HepG2 (cell line): ENCODE data around the gene RHBDD1. TPM values are rescaled to one million over a fixed set of nuclear protein-coding genes. Genes with fewer than 3 reads are reported as not detected.

ENCODE experiments used
- AHDC1 ChIP-seq: sonication (generic); formaldehyde crosslinking; IDR thresholded peaks from 2 replicates; pipeline ENCODE4 v1.5.1; 2020; ENCODE audit warnings: mild to moderate bottlenecking, missing genetic modification reagents, borderline replicate concordance
- GZF1 ChIP-seq: sonication (generic); formaldehyde crosslinking; IDR thresholded peaks from 2 replicates; pipeline ENCODE4 v1.5.1; 2020; ENCODE audit warnings: mild to moderate bottlenecking, missing genetic modification reagents
- HNRNPUL1 ChIP-seq: fragments of 200-400 bp; formaldehyde crosslinking; IDR thresholded peaks from 2 replicates; pipeline ENCODE4 v1.6.1; 2017; ENCODE audit warnings: low read depth, mild to moderate bottlenecking, low read length, moderate library complexity
- MAFK ChIP-seq, 2 experiments: IDR thresholded peaks in 1 of 2; conservative IDR thresholded peaks in 1 of 2; 2 replicates each; pipeline ENCODE4 v1.6.1; 2011; ENCODE audit warnings: improper control_type of control experiment in 2 of 2, low read length in 2 of 2
- MEIS2 ChIP-seq: sonication (generic); formaldehyde crosslinking; IDR thresholded peaks from 2 replicates; pipeline ENCODE4 v1.9.0; 2021; ENCODE audit warnings: mild to moderate bottlenecking, missing genetic modification reagents
- MYNN ChIP-seq: sonication (generic); formaldehyde crosslinking; IDR thresholded peaks from 2 replicates; pipeline ENCODE4 v1.4.0; 2020; ENCODE audit warnings: mild to moderate bottlenecking, low read depth, missing genetic modification reagents
- NFE2L2 ChIP-seq: fragments of 150-350 bp; IDR thresholded peaks from 2 replicates; pipeline ENCODE4 v1.6.1; 2014; ENCODE audit warnings: low read length
- RFXAP ChIP-seq: sonication (generic); formaldehyde crosslinking; IDR thresholded peaks from 2 replicates; pipeline ENCODE4 v1.4.0; 2020; ENCODE audit warnings: missing genetic modification reagents, borderline replicate concordance
- SMARCC2 ChIP-seq: fragments of 450-650 bp; IDR thresholded peaks from 2 replicates; pipeline ENCODE4 v1.6.1; 2017; ENCODE audit warnings: antibody characterized with exemption, mild to moderate bottlenecking
- ZFP1 ChIP-seq: IDR thresholded peaks from 2 replicates; pipeline ENCODE4 v1.6.1; 2016
- ZNF768 ChIP-seq: sonication (generic); formaldehyde crosslinking; IDR thresholded peaks from 2 replicates; pipeline ENCODE4 v1.4.0; 2020; ENCODE audit warnings: missing genetic modification reagents
- ZUFSP ChIP-seq: sonication (generic); formaldehyde crosslinking; IDR thresholded peaks from 2 replicates; pipeline ENCODE4 v1.9.0; 2021; ENCODE audit warnings: missing genetic modification reagents, mild to moderate bottlenecking, borderline replicate concordance
- polyA plus RNA-seq, 8 experiments: library from polyadenylated mRNA; depleted of rRNA in 3 of 8; stranded (reverse) in 7 of 8; unstranded in 1 of 8; fragments of >200 nt; fragmentation: Illumina TruSeq in 4 of 8; extraction: Trizol in 4 of 8; gene quantifications; 2 replicates each; pipeline versions ENCODE4 v1.2.1 to v1.2.3, GENCODE V29; 2011 to 2016; ENCODE audit warnings: low read depth in 4 of 8, missing spikeins in 1 of 8, mixed read lengths in 1 of 8; ENCODE audit not compliant: insufficient read depth in 1 of 8
- total RNA-seq, 5 experiments: library from RNA; depleted of rRNA; stranded (reverse); fragments of >200 nt; fragmentation: Illumina TruSeq; extraction: Trizol; gene quantifications; 2 replicates each; pipeline ENCODE4 v1.2.3, GENCODE V29; 2016; ENCODE audit warnings: low read depth in 1 of 5
- TF ChIP-seq, protein P1 (sequence below): sonication (generic); formaldehyde crosslinking; IDR thresholded peaks from 2 replicates; pipeline ENCODE4 v1.5.0; 2020; ENCODE audit warnings: missing genetic modification reagents
- TF ChIP-seq, protein P2 (sequence below): sonication (generic); formaldehyde crosslinking; IDR thresholded peaks from 2 replicates; pipeline ENCODE4 v1.4.0; 2020; ENCODE audit warnings: missing genetic modification reagents, mild to moderate bottlenecking, borderline replicate concordance

RHBDD1 gene
- total and polyA plus RNA-seq, 2 of the 13 experiments (the other 11 are each of a cell fraction or from before 2014, with no cell fraction given), result 8.2 to 9.5 TPM

- peak; percentile 99 for TF ChIP-seq AHDC1
- TF ChIP-seq NFE2L2, result no peak; the same call in 1 of the 2 replicates
- no peak; a peak in 1 of 4 replicates for TF ChIP-seq MAFK (conservative IDR thresholded peaks at IDR 0.05 in 1 of 2, IDR thresholded peaks at IDR 0.05 in 1 of 2; ENCODE audit: low read length in 2 of 2)
- TF ChIP-seq GZF1, result 0 out of 2 replicates have a peak, but pooled peaks have one; percentile 43
- TF ChIP-seq, protein P1, sequence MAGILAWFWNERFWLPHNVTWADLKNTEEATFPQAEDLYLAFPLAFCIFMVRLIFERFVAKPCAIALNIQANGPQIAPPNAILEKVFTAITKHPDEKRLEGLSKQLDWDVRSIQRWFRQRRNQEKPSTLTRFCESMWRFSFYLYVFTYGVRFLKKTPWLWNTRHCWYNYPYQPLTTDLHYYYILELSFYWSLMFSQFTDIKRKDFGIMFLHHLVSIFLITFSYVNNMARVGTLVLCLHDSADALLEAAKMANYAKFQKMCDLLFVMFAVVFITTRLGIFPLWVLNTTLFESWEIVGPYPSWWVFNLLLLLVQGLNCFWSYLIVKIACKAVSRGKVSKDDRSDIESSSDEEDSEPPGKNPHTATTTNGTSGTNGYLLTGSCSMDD, result no peak
- TF ChIP-seq ZNF768 (CRISPR knock-in tag), result no peak
- TF ChIP-seq, protein P2, sequence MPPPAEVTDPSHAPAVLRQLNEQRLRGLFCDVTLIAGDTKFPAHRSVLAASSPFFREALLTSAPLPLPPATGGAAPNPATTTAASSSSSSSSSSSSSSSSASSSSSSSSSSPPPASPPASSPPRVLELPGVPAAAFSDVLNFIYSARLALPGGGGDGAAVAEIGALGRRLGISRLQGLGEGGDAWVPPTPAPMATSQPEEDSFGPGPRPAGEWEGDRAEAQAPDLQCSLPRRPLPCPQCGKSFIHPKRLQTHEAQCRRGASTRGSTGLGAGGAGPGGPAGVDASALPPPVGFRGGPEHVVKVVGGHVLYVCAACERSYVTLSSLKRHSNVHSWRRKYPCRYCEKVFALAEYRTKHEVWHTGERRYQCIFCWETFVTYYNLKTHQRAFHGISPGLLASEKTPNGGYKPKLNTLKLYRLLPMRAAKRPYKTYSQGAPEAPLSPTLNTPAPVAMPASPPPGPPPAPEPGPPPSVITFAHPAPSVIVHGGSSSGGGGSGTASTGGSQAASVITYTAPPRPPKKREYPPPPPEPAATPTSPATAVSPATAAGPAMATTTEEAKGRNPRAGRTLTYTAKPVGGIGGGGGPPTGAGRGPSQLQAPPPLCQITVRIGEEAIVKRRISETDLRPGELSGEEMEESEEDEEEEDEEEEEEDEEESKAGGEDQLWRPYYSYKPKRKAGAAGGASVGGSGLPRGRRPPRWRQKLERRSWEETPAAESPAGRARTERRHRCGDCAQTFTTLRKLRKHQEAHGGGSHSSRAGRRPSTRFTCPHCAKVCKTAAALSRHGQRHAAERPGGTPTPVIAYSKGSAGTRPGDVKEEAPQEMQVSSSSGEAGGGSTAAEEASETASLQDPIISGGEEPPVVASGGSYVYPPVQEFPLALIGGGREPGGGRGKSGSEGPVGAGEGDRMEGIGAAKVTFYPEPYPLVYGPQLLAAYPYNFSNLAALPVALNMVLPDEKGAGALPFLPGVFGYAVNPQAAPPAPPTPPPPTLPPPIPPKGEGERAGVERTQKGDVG, result no peak; the same call in 1 of the 2 replicates
- TF ChIP-seq MEIS2 (CRISPR knock-in tag), result 0 out of 2 replicates have a peak, but pooled peaks have one; percentile 1
- TF ChIP-seq HNRNPUL1, result no peak
- peak; percentile 96 for TF ChIP-seq ZFP1 (CRISPR knock-in tag)
- no peak for TF ChIP-seq SMARCC2
- TF ChIP-seq MYNN (CRISPR knock-in tag), result peak; percentile 49; the same call in 1 of the 2 replicates
- no peak for TF ChIP-seq RFXAP (CRISPR knock-in tag)
- TF ChIP-seq ZUFSP (CRISPR knock-in tag), result no peak
These were observed 35.6 kb upstream of the RHBDD1 start (continued) for GRCh38 chr2:226799976-226800940.
